ENCODE results near the gene PCNX2. TPM values are rescaled to one million over a fixed set of nuclear protein-coding genes. Genes with fewer than 3 reads are reported as not detected.

The PCNX2 gene
- total and polyA plus RNA-seq, 10 of the 15 experiments (the other 5 are each of a cell fraction or from before 2014, with no cell fraction given), result 2.1 to 16.4 (median 8.1) TPM

DNA sequence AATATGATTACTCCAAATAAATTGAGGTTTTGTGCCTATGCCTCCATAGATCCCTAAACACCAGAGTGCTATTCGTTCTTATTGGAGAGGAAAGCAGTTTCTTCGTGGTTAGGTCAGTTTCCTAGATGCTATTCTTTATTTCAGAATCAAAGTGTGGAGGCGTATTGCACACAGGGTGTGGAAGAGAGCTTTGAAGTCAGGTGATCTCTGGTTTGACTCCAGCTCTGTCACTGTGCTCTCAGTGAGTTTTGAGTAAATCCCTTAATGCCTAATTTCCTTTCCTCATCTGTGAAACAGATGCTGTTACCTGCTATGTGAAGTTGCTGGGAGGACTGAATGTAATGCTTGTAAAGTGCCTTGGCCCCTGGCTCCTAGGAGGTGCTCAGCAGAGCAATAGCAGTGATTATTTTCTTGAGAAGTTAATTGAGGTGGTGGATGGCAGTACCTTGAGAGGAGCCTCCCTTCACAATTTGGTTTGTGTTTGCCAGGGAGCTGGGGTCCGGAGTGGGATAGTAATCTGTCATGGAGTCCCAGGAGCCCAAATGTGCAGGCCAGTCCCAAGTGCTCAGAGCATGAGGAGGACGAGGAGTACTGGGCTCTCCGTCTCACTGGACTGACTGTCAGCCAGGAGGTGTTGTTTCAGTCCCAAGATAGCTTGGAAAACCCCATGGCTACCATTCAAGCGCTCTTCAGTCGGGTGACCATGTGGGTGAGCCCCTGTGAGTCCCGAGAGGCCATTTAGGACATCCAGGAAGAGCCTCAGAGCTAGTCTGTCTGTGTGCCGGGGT lies 330.2 kb downstream of the PCNX2 start (continued):
- TF ChIP-seq, protein P1, sequence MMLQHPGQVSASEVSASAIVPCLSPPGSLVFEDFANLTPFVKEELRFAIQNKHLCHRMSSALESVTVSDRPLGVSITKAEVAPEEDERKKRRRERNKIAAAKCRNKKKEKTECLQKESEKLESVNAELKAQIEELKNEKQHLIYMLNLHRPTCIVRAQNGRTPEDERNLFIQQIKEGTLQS (IDR thresholded peaks at IDR 0.05; ENCODE audit: borderline replicate concordance, extremely low read depth, low read depth, low read length), result no peak
- TF ChIP-seq ESRRA (IDR thresholded peaks at IDR 0.05; ENCODE audit: low read length) (no peak), RUNX3 (IDR thresholded peaks at IDR 0.05; ENCODE audit: low read length) (peak; percentile 35; the same call in 1 of the 2 replicates), STAT3 (IDR thresholded peaks at IDR 0.05; ENCODE audit: low read depth, low read length) (no peak), SIN3A (IDR thresholded peaks at IDR 0.05; ENCODE audit: low read depth, low read length) (no peak), EP300 (IDR thresholded peaks at IDR 0.05; ENCODE audit: borderline replicate concordance in 1 of 2, control insufficient read depth in 1 of 2, low read depth in 2 of 2, low read length in 2 of 2) (no peak), JUND (IDR thresholded peaks at IDR 0.05; ENCODE audit: low read depth, low read length) (no peak), SP1 (IDR thresholded peaks at IDR 0.05; ENCODE audit: low read depth, low read length) (no peak), CREM (IDR thresholded peaks at IDR 0.05; ENCODE audit: low read depth) (no peak), EED (IDR thresholded peaks at IDR 0.05; ENCODE audit: low read depth) (no peak), STAT1 (conservative IDR thresholded peaks at IDR 0.05) (no peak), KAT2A (conservative IDR thresholded peaks at IDR 0.05; ENCODE audit: control insufficient read depth, low read depth, low read length) (no peak), BCL11A (IDR thresholded peaks at IDR 0.05; ENCODE audit: low read depth, low read length) (no peak)
- TF ChIP-seq, protein P2, sequence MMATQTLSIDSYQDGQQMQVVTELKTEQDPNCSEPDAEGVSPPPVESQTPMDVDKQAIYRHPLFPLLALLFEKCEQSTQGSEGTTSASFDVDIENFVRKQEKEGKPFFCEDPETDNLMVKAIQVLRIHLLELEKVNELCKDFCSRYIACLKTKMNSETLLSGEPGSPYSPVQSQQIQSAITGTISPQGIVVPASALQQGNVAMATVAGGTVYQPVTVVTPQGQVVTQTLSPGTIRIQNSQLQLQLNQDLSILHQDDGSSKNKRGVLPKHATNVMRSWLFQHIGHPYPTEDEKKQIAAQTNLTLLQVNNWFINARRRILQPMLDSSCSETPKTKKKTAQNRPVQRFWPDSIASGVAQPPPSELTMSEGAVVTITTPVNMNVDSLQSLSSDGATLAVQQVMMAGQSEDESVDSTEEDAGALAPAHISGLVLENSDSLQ (IDR thresholded peaks at IDR 0.05), result no peak
- TF ChIP-seq, protein P3, sequence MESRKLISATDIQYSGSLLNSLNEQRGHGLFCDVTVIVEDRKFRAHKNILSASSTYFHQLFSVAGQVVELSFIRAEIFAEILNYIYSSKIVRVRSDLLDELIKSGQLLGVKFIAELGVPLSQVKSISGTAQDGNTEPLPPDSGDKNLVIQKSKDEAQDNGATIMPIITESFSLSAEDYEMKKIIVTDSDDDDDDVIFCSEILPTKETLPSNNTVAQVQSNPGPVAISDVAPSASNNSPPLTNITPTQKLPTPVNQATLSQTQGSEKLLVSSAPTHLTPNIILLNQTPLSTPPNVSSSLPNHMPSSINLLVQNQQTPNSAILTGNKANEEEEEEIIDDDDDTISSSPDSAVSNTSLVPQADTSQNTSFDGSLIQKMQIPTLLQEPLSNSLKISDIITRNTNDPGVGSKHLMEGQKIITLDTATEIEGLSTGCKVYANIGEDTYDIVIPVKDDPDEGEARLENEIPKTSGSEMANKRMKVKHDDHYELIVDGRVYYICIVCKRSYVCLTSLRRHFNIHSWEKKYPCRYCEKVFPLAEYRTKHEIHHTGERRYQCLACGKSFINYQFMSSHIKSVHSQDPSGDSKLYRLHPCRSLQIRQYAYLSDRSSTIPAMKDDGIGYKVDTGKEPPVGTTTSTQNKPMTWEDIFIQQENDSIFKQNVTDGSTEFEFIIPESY (IDR thresholded peaks at IDR 0.05), result no peak

Data from GM12878 (cell line).